Measurements from ENCODE around the gene CEP83.

Gene CEP83

GRCh38 chr12:94434171-94434570, 25.5 kb downstream of the CEP83 start:
- TF ChIP-seq CTCF (IDR thresholded peaks at IDR 0.05; ENCODE audit: insufficient read depth, low read length, poor library complexity, severe bottlenecking) (no peak), EZH2phosphoT487 (conservative IDR thresholded peaks at IDR 0.05; ENCODE audit: low read length) (no peak)
- Histone ChIP-seq H3K36me3 (ENCODE audit: low read length) (no peaks in the 10 kb centered on the region), H3K79me2 (ENCODE audit: insufficient read depth, low read length) (peaks cover 65% of the 10 kb centered on the region)

GRCh38 chr12:94433744-94434143, 25.9 kb downstream of the CEP83 start:
- H3K27ac ChIP-seq (ENCODE audit: low read depth, low read length), result no peak overlapping the region
- no peak overlapping the region for H3K4me2 ChIP-seq (ENCODE audit: low read depth, low read length, poor library complexity, severe bottlenecking)
- no peak overlapping the region for H3K4me3 ChIP-seq (ENCODE audit: insufficient read depth, low read length, poor library complexity, severe bottlenecking)
- H3K9me3 ChIP-seq (ENCODE audit: insufficient read depth, low read length), result no peaks in the 10 kb centered on the region
- H3F3A ChIP-seq (ENCODE audit: insufficient read depth), result no peaks in the 10 kb centered on the region
- no peaks in the 10 kb centered on the region for H3K9me2 ChIP-seq (replicated peaks; ENCODE audit: insufficient read depth, low read length)
- H2AFZ ChIP-seq (ENCODE audit: low read depth, low read length, severe bottlenecking), result no peak overlapping the region
- H4K20me1 ChIP-seq (ENCODE audit: low read depth, low read length), result no peaks in the 10 kb centered on the region
- no peaks in the 10 kb centered on the region for H3K36me3 ChIP-seq (ENCODE audit: low read length)
- TF ChIP-seq EZH2phosphoT487 (conservative IDR thresholded peaks at IDR 0.05; ENCODE audit: low read length), result no peak
- no peak for TF ChIP-seq CTCF (IDR thresholded peaks at IDR 0.05; ENCODE audit: insufficient read depth, low read length, poor library complexity, severe bottlenecking)
- no peaks in the 10 kb centered on the region for H3K27me3 ChIP-seq (ENCODE audit: low read length)
- no peak overlapping the region for H3K9ac ChIP-seq (ENCODE audit: low read length)
- peaks cover 65% of the 10 kb centered on the region for H3K79me2 ChIP-seq (ENCODE audit: insufficient read depth, low read length)

More at GRCh38 chr12:94434171-94434570, 25.5 kb downstream of the CEP83 start:
- Histone ChIP-seq H2AFZ (ENCODE audit: low read depth, low read length, severe bottlenecking) (no peak overlapping the region), H3K9ac (ENCODE audit: low read length) (no peak overlapping the region), H3K4me2 (ENCODE audit: low read depth, low read length, poor library complexity, severe bottlenecking) (no peak overlapping the region), H3K27ac (ENCODE audit: low read depth, low read length) (no peak overlapping the region), H4K20me1 (ENCODE audit: low read depth, low read length) (no peaks in the 10 kb centered on the region), H3F3A (ENCODE audit: insufficient read depth) (no peaks in the 10 kb centered on the region), H3K27me3 (ENCODE audit: low read length) (no peaks in the 10 kb centered on the region), H3K9me2 (replicated peaks; ENCODE audit: insufficient read depth, low read length) (no peaks in the 10 kb centered on the region), H3K9me3 (ENCODE audit: insufficient read depth, low read length) (no peaks in the 10 kb centered on the region), H3K4me3 (ENCODE audit: insufficient read depth, low read length, poor library complexity, severe bottlenecking) (no peak overlapping the region)

- H3K27me3 ChIP-seq (ENCODE audit: low read length), result no peaks in the 10 kb centered on the region
- no peak overlapping the region for H3K9ac ChIP-seq (ENCODE audit: low read length)
- H3K4me3 ChIP-seq (ENCODE audit: insufficient read depth, low read length, poor library complexity, severe bottlenecking), result no peak overlapping the region
- no peak overlapping the region for H3K27ac ChIP-seq (ENCODE audit: low read depth, low read length)
- no peaks in the 10 kb centered on the region for H4K20me1 ChIP-seq (ENCODE audit: low read depth, low read length)
- H3K36me3 ChIP-seq (ENCODE audit: low read length), result no peaks in the 10 kb centered on the region
- no peak for TF ChIP-seq EZH2phosphoT487 (conservative IDR thresholded peaks at IDR 0.05; ENCODE audit: low read length)
- TF ChIP-seq CTCF (IDR thresholded peaks at IDR 0.05; ENCODE audit: insufficient read depth, low read length, poor library complexity, severe bottlenecking), result no peak
- no peak overlapping the region for H3K4me2 ChIP-seq (ENCODE audit: low read depth, low read length, poor library complexity, severe bottlenecking)
- H3F3A ChIP-seq (ENCODE audit: insufficient read depth), result no peaks in the 10 kb centered on the region
- H3K79me2 ChIP-seq (ENCODE audit: insufficient read depth, low read length), result peaks cover 48% of the 10 kb centered on the region
- no peaks in the 10 kb centered on the region for H3K9me2 ChIP-seq (replicated peaks; ENCODE audit: insufficient read depth, low read length)
- no peaks in the 10 kb centered on the region for H3K9me3 ChIP-seq (ENCODE audit: insufficient read depth, low read length)
- H2AFZ ChIP-seq (ENCODE audit: low read depth, low read length, severe bottlenecking), result no peak overlapping the region
These were observed 29.4 kb downstream of the CEP83 start for GRCh38 chr12:94430304-94430703.
